ENCODE results near the gene EXOC8. TPM values are rescaled to one million over a fixed set of nuclear protein-coding genes. Genes with fewer than 3 reads are reported as not detected.
"Not testable (repeated sequence)": the region's sequence is repeated elsewhere in the genome, so short reads cannot be mapped to it uniquely, and the experiment has no call there.

Gene EXOC8
- total RNA-seq, 1 donor from 2014 or later, result 25.4 TPM

- no peak for DNase-seq
These were observed 15.4 kb upstream of the EXOC8 start for GRCh38 chr1:231353086-231353485.

- DNase-seq, result peak; percentile 95
These were observed 14.2 kb upstream of the EXOC8 start for GRCh38 chr1:231351816-231352215.

DNA sequence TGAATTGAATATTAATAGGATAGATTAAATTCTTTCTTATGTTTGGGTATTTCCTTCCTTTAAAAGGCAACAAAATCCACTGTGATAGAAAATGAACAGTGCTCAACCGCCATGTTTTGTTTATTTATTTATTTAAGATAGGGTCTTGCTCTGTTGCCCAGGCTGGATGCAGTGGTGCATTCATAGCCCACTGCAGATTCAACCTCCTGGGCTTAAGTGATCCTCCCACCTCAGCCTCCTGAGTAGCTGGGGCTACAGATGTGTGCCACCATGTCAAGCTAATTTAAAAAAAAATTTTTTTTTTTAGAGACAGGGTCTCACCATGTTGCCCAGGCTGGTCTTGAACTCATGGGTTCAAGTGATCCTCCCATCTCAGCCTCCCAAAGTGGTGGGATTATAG is 11.2 kb upstream of the EXOC8 start:
- DNase-seq, result not testable (repeated sequence)

DNA sequence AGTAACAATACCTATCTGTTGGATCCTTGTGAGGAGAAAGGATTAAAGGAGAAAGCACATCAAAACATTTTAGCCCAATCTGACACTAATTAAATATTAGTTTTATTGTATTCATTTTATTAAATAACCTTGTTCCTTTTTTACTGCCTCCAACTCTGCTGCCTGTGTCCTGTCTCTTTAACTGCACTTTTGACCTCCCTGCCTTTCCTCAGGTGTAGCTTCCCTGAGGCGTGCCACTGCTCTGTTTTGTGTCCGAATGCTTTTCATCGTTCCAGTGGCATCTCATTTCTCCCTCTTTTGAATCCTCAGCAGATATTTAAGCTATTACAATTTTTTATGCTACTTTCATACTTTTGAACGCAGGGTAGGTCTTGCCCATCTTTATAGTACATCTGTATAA is 10.8 kb upstream of the EXOC8 start:
- no peak for DNase-seq

- no peak for DNase-seq
These were observed 10.3 kb upstream of the EXOC8 start for GRCh38 chr1:231347961-231348360.

DNA sequence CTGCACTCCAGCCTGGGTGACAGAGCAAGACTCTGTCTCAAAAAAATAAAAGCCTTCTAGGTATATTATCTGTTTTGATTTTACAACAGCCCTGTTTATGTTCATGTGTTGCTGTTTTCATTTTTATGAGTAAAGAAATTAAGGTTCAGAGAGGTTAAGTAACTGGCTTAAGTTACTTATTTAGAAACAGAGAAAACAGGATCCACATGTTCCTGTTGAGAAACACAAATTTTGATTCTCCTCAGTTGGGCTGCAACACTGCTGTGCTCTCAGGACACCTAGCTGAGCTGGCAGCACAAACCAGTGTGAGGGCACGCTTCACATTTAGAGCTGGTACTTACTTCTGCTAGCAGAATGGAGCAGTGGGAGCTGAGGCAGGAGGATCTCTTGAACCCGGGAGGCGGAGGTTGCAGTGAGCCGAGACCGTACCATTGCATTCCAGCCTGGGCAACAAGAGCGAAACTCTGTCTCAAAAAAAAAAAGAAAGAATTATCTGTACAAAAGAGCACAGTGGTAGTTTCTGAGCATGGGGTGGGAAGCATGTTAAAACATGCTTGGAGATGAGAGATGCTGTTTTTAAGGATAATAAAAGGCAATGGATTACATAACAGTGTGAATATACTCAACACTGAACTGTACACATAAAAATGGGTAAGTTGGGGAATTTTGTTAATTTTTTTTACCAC is 2.8 kb upstream of the EXOC8 start:
- DNase-seq, result no peak

- peak; percentile 34 for DNase-seq
These were observed 847 bp upstream of the EXOC8 start, which contains the start of gene SPRTN for GRCh38 chr1:231338270-231339128. TSS of gene SPRTN (plus strand) at chr1:231338293. CDS start at chr1:231338384, 91 bp downstream.

DNA sequence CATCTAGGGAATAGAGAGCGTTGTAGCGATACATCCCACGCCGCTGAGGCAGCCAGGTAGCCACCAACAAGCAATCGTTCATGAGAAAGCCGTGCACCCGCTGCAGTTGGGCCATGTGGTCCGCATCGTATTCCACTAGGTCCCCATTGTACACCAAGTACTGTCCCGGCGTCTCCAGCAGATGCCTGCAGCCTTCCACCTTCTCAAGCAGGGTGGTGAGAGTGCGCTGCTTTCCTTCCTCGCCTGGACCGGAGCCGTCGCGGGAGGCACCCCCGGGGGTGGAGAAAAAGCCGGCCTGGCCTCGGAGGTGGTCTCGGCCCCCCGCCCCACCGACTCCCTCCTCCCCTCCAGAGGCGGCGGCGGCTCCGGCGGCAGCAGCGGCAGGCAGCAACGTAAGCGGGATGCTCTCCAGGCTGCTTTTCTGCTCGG is 595 bp downstream of the EXOC8 start:
- DNase-seq, result no peak

DNA sequence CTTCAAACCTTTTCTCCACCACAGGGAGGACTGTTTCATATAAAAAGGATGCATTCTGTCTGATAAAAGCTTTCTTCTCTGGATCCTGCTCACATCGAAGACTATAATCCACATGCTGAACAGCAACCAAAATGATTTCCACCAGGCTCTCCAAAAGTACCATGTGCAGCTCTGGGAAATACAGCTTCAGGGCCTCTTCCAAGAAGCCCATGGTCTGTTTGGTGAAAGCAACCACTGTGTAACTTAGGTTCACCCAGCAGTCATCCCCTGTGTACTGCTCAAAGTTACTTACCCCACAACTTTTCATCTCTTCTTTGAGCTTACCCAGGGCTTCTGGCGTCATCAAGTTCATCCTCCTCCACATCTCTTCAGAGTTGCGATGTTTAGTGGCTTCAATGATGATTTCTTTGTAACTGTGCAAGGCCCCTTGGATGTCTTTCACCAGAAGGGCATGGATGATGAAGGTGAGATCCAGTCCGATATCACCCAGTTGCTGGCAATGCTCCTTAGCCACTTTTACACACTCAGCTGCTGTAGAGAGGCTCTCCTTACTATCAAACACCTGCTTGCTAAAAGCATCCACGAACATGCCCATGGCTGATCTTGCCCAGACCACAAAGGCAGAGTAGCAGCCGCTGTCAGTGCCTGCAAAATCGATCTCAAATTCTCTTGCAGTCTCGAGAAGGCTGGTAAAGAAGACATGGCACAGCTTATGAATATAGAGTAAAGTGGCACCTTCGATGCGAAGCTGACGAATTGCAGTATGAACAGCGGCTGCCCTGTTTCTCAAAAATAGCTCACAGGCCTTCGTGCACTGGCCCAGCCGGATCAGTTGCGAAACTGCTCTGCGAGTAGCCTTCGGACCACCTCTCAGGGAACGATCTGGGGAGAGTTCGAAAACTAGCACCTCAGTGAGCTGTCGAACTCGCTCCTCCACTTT is 1.7 kb downstream of the EXOC8 start:
- no peak for DNase-seq

GRCh38 chr1:231334952-231335351 is 2.7 kb downstream of the EXOC8 start:
- no peak for DNase-seq

DNA sequence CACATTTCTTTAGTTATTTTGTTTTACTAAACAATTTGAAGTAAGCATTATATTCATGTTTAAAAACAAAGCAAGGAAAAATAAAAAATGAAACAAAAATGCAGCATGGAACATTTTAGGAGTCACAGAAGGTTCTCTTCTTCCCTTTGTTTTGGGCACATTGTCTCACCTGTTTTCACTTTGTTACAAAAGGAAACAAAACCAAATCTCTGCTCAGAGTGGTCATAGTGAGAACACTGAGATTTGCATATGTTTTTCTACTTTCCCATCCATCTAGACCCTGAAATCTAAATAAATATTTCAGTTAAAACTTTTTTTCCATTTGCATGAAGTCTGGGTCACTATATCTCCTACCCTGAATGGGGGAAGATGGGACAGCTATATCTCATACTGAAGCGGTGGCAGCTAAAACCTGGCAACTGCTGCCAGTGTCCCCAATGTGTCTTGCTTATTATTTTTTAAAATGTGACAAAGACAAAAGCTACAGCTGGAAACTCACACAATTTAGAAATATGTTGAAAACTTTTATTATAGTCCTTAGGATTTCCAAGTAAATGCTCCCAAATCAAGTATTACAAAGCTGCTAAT is 3.5 kb downstream of the EXOC8 start:
- DNase-seq, result no peak

DNA sequence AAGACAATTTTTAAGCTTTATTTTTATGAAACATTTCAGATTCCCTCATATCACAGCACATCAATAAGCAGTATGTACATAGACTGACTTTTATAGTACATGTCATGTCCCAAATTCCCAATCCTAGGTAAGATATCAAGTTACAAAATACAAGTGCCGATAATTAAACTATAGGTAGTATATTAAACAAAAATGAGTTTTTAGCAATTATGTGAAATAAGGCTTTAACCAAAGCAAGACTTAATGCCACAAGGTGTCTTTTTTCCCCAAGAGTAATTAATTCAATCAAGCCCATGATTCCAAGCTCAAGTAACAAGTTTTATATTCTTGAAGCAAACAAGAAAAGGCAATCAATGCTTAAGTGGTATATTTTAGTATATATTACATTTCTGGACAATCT is 4.9 kb downstream of the EXOC8 start:
- DNase-seq, result no peak

DNA sequence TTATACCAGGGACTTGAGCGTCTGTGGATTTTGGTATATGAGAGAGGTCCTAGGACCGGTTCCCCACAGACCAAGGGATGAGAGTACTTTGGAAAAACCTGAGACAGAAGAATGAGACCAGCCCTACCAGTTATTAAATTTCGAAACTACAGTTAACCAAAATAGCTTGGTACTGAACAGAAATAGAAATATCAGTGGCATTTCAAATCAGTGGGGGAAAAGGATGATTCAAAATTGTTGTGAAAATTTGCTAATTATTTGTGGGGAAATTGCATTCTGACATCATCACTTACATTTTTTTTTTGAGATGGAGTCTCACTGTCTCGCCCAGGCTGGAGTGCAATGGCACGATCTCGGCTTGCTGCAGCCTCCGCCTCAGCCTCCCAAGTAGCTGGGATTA is 8.2 kb downstream of the EXOC8 start:
- DNase-seq, result no peak

GRCh38 chr1:231327617-231328016 is 10.0 kb downstream of the EXOC8 start:
- DNase-seq, result no peak

DNA sequence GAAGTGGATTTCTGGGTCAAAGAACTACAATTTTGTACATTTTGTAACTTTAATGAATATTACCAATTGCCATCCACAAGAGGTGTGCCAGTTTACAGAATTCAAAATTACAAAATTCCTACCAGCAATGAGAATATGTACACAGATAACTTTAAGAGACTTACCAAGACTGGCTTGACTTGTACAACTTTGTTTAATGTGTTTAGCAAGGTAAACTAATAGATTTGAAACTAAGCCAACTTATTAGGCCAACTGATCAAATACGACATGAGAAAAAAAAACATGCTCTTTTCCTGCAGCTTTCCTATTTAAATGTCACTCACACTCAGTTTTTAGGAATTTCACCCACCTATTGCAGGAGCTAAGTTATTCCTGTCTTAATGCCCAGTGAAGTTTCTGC is 11.4 kb downstream of the EXOC8 start:
- DNase-seq, result no peak

GRCh38 chr1:231324660-231325059 is 13.0 kb downstream of the EXOC8 start:
- DNase-seq, result no peak

- DNase-seq, result no peak
These were observed 14.6 kb downstream of the EXOC8 start for GRCh38 chr1:231322880-231323530.

- no peak for DNase-seq
These were observed 18.6 kb downstream of the EXOC8 start for GRCh38 chr1:231319080-231319479.

- DNase-seq, result no peak
These were observed 19.1 kb downstream of the EXOC8 start for GRCh38 chr1:231318568-231318967.

- DNase-seq, result no peak
These were observed 19.7 kb downstream of the EXOC8 start for GRCh38 chr1:231318015-231318355.

DNA sequence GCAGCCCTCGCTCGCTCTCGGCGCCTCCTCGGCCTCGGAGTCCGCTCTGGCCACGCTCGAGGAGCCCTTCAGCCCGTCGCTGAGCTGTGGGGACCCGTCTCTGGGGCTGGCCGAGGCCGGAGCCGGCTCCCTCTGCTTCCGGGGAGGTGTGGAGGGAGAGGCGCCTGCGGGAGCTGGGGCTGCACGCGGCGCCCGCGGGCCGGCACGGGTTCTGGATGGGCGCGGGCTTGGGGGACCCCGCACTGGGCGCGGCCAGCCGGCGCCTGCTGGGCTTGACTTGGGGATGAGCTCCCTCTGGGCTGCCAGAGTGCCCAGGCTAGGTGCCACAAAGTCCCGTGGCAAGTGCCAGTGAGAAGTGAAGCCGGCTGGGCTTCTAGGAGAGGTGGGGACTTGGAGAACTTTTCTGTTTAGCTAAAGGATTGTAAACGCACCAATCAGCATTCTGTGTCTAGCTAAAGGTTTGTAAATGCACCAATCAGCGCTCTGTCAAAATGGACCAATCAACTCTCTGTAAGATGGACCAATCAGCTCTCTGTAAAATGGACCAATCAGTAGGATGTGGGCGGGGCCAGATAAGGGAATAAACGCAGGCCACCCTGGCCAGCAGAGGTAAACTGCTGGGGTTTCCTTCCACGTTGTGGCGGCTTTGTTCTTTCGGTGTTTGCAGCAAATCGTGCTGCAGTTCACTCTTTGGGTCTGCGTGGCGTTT is 20.2 kb downstream of the EXOC8 start:
- DNase-seq, result no peak
